ENCODE results near the gene SMIM1.

Gene SMIM1

GRCh38 chr1:3777647-3778589 lies 5.4 kb downstream of the SMIM1 start:
- no peak for DNase-seq

GRCh38 chr1:3778590-3779264 lies 6.2 kb downstream of the SMIM1 start:
- no peak for DNase-seq

DNA sequence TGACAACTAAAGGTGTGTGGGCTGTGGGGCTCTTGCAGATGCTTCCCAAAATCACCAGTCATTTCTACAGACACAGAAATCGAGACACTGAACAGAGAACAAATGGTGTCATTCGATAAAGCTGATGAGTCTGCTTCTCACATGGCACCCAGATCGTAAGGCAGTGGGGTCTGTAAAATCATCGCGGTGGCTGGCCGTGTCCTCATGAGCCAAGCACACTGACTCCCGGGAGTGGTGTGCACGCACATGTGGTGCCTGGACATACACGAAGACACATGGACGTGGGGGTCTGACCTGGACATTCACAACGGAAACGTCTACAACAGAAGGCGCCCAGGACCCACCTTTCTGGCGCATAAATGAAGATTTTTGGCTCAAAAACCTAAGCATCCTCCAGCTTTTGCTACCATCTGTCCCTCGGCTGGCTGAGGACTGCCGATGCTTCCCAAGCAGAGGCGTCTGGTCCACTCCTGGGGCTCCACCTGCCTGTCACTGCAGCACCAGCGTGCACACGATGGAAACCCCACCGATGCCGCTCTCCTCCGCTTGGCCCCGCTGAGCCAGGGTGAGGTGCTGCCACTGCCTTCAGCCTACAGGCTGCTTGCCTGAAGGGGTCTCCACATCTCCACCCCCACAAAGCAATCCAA lies 6.8 kb downstream of the SMIM1 start:
- no peak for DNase-seq

GRCh38 chr1:3779912-3780416 lies 7.4 kb downstream of the SMIM1 start:
- no peak for DNase-seq

DNA sequence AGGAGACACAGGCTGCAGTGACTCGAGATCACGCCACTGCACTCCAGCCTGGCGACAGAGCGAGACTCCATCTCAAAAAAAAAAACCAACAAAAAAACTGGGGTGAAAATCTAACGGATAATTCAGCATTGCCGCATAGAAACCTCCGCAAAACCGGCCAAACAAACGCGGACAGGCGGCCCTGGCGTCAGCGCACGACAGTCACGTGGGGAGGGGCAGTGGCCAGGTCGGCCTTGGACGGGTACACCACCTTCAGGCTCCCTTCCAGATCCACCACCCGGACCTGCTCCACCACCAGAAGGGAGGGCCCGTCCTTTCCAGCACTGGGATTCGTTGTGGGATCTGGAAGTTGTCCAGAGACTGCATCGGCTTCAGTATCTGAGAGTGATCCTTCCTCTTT lies 8.4 kb downstream of the SMIM1 start:
- no peak for DNase-seq

GRCh38 chr1:3783651-3784474 lies 11.3 kb downstream of the SMIM1 start:
- DNase-seq = no peak

DNA sequence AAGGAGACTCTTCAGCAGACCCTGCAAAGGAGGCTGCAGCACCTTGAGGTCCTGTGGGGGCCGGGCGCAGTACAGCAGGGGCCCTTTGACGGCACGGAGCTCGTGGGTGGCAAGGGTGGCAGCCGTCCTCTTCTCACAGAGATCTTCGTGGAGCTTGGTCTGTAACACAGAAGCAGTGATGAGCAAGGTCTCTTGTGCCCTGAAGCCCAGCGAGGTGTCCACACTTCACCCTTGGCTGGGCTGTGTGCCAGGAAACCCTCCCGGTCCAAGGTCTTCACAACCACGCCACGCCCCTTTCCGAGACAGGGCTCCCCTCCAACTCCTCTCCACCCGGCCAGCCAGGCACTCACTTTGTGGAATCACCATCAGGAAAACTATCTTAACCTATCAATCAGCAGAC lies 12.5 kb downstream of the SMIM1 start:
- no peak for DNase-seq

DNA sequence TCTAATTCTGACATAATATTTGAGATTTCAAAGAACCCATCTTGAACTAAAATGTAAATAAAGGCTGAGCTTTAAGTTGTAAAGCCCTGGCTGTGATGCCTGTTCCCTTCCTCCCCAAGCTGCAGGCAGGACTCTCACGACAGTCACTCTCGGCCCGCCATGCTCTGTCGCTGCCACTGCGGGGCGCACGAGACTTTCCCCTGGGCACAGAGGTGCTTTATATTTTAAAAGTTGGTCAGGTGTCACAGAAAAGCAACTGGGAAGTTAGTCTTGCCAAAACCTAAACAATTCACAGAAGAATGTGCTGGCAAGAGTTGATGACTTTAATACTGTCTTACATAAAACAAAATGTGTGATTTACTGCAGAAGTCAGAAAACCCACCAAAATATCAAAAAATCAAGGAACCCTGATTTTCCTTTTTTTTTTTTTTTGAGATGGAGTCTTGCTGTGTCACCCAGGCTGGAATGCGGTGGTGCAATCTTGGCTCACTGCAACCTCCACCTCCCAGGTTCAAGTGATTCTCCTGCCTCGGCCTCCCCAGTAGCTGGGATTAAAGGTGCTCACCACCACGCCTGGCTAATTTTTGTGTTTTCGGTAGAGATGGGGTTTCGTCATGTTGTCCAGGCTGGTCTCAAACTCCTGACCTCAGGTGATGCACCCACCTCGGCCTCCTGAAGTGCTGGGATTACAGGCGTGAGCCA lies 13.1 kb downstream of the SMIM1 start:
- peak; percentile 70 for DNase-seq

GRCh38 chr1:3786468-3787348 lies 14.2 kb downstream of the SMIM1 start:
- no peak for DNase-seq

- DNase-seq = no peak
Observed at GRCh38 chr1:3787349-3787715, 14.8 kb downstream of the SMIM1 start.

DNA sequence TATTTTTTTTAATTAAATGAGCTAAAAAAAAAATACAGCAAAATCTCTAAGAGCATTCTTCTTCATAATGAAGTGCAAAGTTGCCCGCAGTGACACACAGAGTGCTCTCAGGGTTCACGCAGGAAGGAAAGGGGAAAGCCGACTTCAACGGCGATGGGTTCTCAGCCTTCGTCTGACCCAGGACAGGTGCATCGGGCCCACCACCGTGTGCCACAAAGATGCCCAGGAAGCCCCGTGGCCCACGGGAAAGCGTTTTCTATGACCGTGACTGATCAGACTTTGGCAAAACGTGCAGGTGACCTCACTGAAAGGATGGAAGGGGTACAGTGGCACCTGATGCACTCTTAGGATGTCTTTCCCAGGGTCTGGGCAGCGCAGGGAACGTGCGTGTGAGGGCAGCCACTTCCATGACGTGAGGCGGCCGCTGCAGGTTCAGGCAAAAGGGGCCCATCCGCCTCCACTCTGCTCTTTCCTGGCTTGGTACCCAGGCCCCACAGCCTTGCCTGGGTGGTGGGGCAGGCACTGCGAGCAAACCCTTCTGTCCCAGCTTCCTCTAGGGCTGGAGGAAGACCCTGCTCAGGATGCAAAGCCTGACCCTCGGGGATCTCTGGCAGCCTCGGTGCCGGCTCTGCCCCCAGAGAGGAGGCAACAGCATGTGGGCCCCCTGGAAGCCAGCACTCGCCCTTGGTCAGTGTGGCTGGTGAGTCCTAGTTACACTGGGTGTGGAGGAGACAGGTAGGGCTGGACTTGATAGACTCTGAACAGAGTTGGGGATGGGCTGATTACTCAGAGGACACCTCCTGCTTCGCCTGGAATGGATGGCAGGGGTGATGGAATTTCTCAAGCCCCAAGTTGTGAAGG lies 15.4 kb downstream of the SMIM1 start:
- no peak for DNase-seq

GRCh38 chr1:3788756-3789420 lies 16.3 kb downstream of the SMIM1 start:
- DNase-seq = no peak

GRCh38 chr1:3789421-3790300 lies 17.1 kb downstream of the SMIM1 start:
- DNase-seq = no peak

DNA sequence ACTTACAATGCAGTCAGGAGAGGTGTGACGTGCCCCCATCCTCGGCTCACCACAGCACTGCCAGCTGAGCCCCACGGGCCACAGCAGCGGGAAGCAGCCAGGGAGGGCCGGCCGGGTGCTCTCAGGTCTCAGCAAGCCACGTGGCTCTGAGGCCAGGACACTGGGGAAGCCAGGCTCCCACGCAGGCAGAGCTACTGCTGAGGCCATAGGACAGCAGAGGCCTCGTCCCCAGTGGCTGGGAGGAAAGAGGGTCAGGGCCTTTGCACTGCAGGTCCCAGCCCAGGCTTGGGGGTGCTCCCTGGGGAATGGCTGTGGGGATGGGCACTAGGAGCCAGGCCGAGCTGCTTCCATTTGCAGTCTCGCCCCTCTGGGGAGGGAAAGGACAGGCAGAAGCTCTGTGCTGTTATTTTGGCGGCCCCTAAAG lies 18.0 kb downstream of the SMIM1 start:
- DNase-seq = no peak

DNA sequence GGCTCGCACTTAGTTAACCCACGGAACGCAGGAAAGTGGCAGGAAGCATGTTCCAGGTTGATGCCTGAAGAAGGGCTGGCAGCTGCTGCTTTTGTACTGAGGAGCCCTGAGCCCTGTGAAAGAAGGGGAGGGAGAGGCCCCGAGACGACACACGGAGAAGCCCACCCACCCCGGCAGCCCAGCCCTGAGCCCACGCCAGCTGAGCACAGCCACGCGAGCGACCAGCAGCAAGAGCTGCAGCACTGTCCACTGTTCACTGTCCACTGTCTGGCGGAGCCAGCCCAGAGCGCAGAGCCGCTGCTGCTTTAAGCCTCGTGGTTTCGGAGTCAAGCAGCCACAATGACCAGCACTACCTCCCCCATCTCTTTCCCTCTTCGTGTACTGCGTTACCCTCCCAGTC lies 18.4 kb downstream of the SMIM1 start:
- no peak for DNase-seq

DNA sequence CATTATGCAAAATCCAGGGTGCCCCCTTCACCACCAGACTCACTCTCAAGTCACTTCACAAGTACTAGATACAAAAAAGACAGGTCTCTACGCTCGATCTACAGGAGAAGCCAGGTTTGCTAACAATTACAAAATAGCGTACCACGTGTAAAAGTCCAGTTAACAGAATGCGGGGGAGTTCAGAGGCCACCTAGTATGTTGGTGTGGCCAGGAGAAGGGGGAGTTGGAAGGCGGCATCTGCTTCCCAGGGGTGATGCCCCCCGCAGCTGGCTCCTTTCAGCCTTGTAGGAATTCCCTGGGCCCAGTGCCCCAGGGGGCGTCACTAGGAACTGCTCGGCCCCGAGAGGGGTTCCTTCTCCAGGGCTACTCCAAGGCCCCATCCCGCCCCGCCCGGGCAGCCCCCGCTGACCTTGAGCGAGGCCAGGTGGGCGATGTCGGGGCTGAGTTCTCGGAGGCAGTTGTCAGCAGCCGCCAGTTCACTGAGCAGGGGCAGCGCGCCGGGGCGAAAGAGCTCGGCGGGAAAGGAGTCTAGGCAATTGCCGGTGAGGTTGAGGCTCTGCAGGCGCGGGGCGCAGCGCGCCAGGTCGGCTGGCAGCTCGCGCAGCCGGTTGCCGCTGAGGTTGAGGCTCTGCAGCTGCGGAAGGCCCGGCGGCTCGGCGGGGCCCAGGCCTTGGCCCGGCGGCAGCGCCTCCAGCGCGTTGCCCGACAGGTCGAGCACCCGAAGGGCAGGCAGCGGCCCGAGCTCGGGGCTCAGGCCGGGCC lies 23.1 kb downstream of the SMIM1 start:
- DNase-seq = no peak
